IPS-11a (cell line): ENCODE results near the gene REXO4.
"Not testable (repeated sequence)": the region's sequence is repeated elsewhere in the genome, so short reads cannot be mapped to it uniquely, and the experiment has no call there.

Experiments used
- H3K4me3 ChIP-seq: one replicate; pipeline ENCODE4 v1.5.1; 2013; ENCODE audit warnings: low read depth, low read length, control low read depth

The REXO4 gene

GRCh38 chr9:133421615-133422542 is 4.1 kb upstream of the REXO4 start, which contains the start of gene ADAMTS13:
TSS of gene ADAMTS13 (plus strand) at chr9:133422367. CDS start at chr9:133422444, 77 bp downstream.
- H3K4me3 ChIP-seq: no peak within 1 kb of the TSS

- H3K4me3 ChIP-seq: no peak overlapping the region
Measured at GRCh38 chr9:133420392-133420827, 2.6 kb upstream of the REXO4 start.

GRCh38 chr9:133419005-133419404 is 1.2 kb upstream of the REXO4 start:
- peak overlapping the region; percentile 78 for H3K4me3 ChIP-seq

GRCh38 chr9:133415170-133415569 is 2.6 kb downstream of the REXO4 start:
- no peak overlapping the region for H3K4me3 ChIP-seq

- H3K4me3 ChIP-seq: no peak overlapping the region
Measured at GRCh38 chr9:133408042-133408441, 9.8 kb downstream of the REXO4 start.

GRCh38 chr9:133406480-133407307 is 11.1 kb downstream of the REXO4 start:
- H3K4me3 ChIP-seq: no peak overlapping the region

GRCh38 chr9:133405508-133406438 is 12.0 kb downstream of the REXO4 start:
- no peak overlapping the region for H3K4me3 ChIP-seq

GRCh38 chr9:133404454-133405002 is 13.3 kb downstream of the REXO4 start:
- H3K4me3 ChIP-seq: no peak overlapping the region

- H3K4me3 ChIP-seq: no peak overlapping the region
Measured at GRCh38 chr9:133403766-133404453, 13.9 kb downstream of the REXO4 start.

- H3K4me3 ChIP-seq: no peak overlapping the region
Measured at GRCh38 chr9:133402689-133403088, 15.1 kb downstream of the REXO4 start.

GRCh38 chr9:133401588-133401987 is 16.2 kb downstream of the REXO4 start:
- H3K4me3 ChIP-seq: no peak overlapping the region

GRCh38 chr9:133400292-133400691 is 17.5 kb downstream of the REXO4 start:
- H3K4me3 ChIP-seq: no peak overlapping the region

- no peak overlapping the region for H3K4me3 ChIP-seq
Measured at GRCh38 chr9:133397895-133398294, 19.9 kb downstream of the REXO4 start.

- no peak overlapping the region for H3K4me3 ChIP-seq
Measured at GRCh38 chr9:133397370-133397769, 20.4 kb downstream of the REXO4 start.

GRCh38 chr9:133396952-133397351 is 20.9 kb downstream of the REXO4 start:
- H3K4me3 ChIP-seq: no peak overlapping the region

GRCh38 chr9:133394687-133395271 is 23.0 kb downstream of the REXO4 start:
- H3K4me3 ChIP-seq: no peak overlapping the region

GRCh38 chr9:133393399-133393798 is 24.4 kb downstream of the REXO4 start:
- no peak overlapping the region for H3K4me3 ChIP-seq

GRCh38 chr9:133392308-133392707 is 25.5 kb downstream of the REXO4 start:
- not testable (repeated sequence) for H3K4me3 ChIP-seq

GRCh38 chr9:133391449-133391848 is 26.4 kb downstream of the REXO4 start:
- not testable (repeated sequence) for H3K4me3 ChIP-seq
